Fibroblast of skin of right quadriceps (primary cell): ENCODE results near the gene SLC39A11.
"Not testable (repeated sequence)": the region's sequence is repeated elsewhere in the genome, so short reads cannot be mapped to it uniquely, and the experiment has no call there.

Experiments
- DNase-seq: peaks from one replicate; pipeline ENCODE4 v3.0.0-alpha.2; 2013

The SLC39A11 gene

DNA sequence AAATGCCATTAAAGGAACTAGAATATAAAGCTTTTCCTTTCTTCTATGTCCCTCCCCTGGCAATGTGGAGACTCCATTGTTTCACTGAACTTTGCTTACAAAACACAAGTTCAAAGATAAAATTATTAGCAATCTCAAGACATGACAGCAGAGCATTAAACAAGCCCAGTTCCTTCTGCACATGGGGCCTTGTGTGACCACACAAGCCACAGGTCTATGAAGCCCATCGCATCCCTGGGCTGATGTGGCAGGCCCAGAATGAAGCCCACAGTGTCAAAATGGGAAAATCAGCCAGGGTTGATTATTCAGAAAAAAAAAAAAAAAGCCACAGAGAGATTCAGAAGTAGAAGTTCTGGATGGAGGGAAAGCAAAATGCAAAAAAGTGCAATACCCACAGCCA is 12.9 kb upstream of the SLC39A11 start:
- no peak for DNase-seq

- DNase-seq: no peak
These were observed 12.0 kb upstream of the SLC39A11 start for GRCh38 chr17:73104450-73104849.

- DNase-seq: no peak
These were observed 11.3 kb upstream of the SLC39A11 start for GRCh38 chr17:73103641-73104335.

GRCh38 chr17:73101031-73101430 is 8.5 kb upstream of the SLC39A11 start:
- no peak for DNase-seq

DNA sequence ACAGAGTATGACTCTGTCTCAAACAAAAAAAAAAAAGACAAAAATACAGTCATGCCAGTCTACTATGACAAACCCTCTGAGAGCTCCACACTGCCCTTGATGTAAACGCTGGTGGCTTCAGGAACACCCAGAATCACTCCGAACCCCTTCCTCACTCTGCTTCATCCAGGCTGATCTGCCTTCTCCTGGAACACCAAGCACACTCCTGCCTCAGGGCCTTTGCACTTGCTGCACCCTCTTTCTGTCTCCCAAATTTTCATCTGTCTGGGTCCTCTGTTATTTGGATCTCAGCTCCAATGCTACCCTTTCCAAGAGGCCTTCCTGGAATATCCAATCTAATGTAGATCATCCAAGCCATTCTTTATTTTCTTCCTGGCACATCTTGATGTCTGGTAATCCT is 7.9 kb upstream of the SLC39A11 start:
- no peak for DNase-seq

GRCh38 chr17:73099511-73099910 is 7.0 kb upstream of the SLC39A11 start:
- DNase-seq: no peak

DNA sequence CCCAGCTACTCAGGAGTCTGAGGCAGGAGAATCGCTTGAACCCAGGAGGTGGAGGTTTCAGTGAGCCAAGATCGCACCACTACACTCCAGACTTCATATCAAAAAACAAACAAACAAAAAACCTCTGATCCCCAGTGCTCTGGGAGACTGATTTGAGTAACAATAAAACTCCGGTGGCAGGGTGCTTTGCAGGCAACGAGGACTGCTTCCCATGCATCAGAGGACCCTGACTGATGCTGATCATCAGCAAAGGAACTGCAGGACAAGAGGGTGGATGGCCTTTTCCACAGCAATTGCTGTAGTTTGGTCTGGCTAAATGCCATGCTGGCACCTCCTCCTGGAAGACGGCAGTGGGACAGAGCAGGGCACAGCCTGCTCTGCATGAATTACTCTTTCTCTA is 6.4 kb upstream of the SLC39A11 start:
- DNase-seq: no peak

DNA sequence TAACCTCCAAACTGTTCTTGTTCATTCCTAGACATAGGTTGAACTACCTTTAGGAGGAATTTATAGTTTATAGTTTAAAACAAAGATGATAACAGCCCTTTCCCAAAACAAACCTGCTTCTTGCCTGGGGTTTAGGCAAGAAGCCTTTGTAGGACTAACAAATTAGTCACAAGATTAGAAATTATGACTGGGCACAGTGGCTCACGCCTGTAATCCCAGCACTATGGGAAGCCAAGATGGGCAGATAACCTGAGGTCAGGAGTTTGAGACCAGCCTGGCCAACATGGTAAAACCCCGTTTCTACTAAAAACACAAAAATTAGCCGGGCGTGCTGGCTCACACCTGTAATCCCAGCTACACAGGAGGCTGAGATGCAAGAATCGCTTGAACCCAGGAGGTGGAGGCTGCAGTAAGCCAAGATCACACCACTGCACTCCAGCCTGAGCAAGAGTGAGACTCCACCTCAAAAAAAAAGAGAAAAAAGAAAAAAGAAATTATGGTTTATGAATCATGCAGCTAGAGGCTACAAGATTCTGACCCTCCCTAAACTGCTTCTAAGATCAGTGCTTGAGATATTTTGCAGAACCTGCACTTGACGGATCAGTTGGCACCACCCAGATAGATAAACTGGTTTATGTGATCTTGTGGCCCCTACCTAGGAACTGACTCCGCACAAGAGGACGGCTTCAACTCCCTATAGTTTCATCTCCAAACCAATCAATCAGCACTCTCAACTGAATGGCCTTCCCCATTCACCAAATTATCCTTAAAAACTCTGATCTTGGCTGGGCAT is 5.7 kb upstream of the SLC39A11 start:
- not testable (repeated sequence) for DNase-seq

- DNase-seq: no peak
These were observed 4.4 kb upstream of the SLC39A11 start for GRCh38 chr17:73096866-73097265.

DNA sequence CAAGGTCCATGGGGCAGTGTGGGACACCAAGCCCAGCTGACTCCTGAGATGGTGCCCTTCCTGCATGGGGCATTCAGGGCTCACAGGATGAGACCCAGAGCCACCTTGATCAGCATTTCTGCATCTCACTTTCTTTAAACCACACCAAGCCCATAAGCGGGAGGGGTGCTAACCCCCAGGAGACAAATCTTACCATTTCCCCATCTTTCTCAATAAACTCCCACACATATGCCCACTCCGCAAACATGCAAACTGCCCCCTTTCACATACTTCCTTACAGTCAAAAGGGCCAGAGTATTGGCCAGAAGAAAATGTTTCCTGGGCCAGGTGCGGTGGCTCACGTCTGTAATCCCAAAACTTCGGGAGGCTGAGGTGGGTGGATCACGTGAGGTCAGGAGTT is 3.7 kb upstream of the SLC39A11 start:
- no peak for DNase-seq

DNA sequence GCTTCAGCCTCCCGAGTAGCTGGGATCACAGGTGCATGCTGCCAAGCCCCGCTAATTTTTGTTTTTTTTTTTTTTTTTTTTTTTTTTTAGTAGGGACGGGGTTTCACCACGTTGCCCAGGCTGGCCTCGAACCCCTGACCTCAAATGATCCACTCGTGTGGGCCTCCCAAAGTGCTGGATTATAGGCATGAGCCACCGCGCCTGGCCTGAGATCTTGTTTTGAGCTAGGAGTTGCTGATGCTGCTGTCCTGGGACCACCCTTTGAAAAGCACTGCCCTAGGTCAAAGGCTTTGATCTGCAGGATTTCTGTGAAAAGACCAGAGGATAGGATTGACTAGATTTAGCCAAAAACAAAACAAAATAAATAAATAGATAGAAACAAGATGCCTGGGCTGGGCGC is 798 bp upstream of the SLC39A11 start:
- no peak for DNase-seq

DNA sequence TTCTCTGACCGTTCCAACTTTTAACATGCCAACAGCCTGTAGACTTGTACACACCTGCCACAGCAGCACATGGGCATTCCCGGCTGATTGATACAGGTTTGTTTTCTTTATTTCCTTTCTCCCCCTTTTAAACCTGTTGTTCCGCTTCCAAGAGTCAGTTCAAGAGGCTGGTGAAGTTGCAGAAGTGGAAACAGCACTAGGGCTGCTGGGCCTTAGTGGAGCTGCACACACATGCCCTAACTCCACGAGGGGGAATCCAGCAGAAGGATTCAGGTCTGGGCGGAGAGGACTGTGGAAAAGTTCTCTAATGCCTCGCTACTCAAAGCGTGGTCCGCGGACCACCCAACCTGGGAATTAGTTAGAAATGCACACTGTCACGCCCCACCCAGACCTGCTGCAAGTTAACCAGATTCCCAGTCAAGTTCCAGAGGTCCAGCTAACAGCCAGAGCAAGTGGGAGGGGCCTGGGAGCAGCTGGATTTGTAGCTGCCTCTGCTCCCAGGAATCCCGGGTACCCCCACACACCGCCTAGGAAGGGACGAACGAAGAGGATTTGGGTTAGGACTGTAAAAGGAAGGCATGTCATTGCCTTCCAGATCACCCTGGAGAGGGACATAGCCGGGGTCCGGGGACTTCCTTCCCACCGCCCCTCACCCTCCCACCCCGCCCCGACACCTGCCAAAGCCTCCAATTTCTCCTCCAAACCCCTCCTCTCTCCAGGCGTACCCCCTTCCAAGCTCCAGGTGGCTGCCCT is 542 bp downstream of the SLC39A11 start:
- peak; percentile 11 for DNase-seq

DNA sequence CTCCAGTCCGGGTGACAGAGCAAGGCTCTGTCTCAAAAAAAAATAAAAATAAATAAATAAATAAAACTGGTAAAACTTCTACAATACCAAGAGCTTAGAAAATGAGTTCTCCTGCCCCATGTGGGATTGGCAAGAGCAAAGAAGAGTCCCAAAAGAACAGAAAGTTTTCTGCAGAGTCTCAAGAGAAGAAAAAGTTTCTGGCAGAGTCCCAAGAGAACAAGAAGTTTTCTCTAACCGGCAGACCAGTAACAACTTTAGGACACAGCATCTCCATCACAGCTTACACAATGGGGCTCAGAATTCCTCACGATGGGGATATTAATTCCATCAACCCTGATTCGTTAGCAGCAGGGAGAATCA is 1.1 kb downstream of the SLC39A11 start:
- DNase-seq: no peak

- no peak for DNase-seq
These were observed 1.9 kb downstream of the SLC39A11 start for GRCh38 chr17:73090396-73091202.

DNA sequence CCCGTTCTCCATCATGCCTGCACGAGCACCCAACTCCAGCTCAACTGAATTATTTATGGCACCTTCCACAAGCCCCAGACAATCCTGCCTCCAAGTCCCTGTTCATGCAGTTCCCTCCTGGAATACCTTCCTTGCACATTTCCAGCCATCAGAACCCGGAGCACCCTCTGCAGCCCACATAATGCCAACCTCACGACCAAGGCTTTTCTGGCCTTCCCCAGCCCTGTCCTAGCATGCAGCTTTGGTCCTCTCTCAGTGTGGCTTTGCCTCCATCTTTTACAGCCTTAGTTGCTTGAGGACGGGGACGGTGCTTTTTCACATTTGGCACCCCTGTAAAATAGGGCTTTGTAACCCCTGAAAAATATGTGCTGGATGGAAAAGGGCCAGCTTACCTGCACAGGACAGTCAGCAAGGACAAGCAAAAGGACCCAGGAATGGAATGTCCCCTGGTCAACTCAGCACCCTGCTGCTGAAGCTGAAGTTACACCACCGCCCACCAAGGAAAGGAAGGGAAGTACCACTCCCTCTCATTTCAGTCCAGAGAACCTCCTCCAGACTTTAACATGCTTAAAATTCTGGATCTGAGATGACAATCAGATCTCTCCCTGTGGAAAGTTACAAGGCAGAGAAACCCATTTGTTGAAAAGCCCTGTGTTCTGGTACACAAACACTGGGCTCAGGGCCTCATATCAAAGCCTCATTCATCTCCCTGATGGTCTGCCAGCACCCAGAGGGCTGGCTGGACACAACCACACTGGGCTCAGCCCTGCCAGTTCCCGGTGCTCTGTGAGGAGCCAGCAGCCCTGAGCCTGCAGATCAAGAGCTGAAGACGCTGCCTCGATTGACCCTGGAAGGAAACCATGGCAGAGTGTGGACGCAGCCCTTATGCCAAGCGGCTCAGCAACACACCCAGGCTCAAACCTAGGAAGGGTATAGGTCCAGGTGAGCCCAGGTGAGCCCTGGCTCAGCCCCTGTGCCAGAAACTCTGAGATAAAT is 2.9 kb downstream of the SLC39A11 start:
- DNase-seq: no peak

GRCh38 chr17:73088561-73088960 is 3.9 kb downstream of the SLC39A11 start:
- DNase-seq: no peak

DNA sequence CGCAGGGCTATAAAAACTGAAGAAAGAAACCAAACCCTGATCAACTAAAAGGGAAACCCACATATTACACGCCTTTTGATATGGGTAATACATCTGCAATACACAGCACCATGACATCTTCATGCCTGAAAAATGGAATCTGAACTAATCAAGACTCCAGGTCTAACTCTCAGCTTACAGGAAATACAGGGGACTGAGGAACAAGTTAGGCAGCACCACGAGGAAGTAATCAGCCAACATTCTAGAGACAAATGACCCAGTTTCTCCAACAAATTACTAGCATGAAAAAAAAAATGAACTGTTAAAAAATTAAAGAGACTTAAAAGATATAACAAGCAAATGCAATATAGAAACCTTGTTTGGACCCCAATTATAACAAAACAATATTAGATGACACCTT is 9.1 kb downstream of the SLC39A11 start:
- DNase-seq: no peak

DNA sequence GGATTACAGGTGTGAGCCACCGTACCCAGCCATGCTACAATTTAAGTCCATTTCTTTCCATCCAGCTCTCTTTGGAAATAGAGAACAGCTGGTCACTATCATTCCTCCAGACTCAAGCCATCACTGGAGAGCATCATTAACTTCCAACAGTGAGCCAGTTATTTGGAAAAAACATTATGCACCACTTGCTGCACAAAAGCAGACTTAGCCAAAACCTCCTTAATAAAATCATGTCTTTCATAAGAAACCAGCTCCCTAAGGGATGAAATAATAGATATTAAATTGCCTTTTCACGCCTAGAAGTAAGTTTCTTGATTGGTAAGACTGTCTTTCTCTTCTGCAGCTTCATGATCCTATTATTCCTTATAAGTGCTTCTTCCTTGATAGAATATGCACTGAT is 17.9 kb downstream of the SLC39A11 start:
- DNase-seq: no peak

GRCh38 chr17:73072219-73072962 is 20.1 kb downstream of the SLC39A11 start:
- DNase-seq: no peak

DNA sequence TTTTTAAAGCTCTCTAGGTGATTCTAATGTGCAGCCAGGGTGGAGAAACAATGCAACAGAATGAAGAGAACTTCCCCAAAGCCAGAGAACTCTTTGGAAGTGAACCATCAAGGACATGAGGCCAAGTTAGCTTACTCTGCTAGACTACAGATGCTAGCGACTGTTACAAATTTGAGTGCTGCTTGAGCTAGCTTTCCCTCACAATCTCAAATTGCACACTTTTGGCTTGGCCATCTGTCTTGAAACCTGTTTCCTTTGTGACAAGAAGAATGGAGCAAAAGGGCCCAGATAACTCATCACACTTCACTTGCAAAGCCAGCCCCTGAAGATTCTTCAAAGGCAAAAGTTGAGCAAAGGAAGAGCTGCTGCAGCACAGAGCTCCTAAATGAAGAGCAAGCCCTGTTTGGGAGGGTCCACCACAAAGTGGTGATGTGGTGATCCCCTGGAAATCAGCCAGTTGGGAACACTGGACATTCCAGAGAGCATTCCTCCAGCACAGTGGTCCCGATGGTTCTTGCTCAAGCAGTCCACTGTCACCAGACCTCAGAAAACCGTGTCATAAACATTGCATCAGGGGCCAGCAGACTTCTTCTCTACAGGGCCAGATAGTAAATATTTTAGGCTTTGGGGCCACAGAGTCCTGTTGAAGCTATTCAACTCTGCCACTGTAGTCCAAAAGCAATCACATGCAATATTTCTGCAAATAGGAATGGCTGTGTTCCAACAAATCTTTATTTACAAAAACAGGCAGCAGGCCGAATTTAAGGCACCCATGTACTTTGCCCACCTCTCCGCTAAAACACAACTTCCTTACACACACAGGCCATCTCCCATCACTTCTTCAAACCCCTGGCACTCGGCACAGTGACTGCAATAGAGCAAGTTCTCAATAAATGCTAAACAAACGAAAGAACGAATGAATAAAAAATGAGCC is 21.2 kb downstream of the SLC39A11 start:
- peak; percentile 54 for DNase-seq
